Measurements from ENCODE around the gene PAXX. TPM values are rescaled to one million over a fixed set of nuclear protein-coding genes. Genes with fewer than 3 reads are reported as not detected.

Gene PAXX
- total RNA-seq, 1 experiment from 2014 or later: 64.0 TPM

DNA sequence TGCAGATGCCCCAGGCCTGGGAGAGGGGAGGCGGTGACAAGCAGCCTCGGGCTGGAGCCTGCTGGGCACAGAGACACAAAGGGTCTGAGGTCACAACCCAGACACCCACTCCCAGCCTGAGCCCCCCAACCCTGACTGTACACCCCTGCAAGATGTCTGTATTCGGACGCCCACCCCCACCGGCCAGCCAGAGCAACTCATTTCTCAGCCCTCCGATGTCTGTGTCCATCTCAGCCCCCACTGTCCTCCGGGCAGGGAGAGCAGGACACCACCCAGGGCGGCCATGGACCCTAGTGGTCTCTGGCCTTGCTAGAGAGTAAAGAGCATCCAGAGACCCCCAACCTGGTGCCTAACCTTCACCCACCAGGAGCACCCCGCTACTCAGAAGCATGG lies 36.3 kb upstream of the PAXX start:
- Histone ChIP-seq H3K36me3 (ENCODE audit: control insufficient read depth, insufficient read depth, low read length) (no peaks in the 10 kb centered on the region), H3K9me3 (ENCODE audit: control insufficient read depth, insufficient read depth, low read depth, low read length) (no peaks in the 10 kb centered on the region), H3K4me3 (ENCODE audit: low read depth in 2 of 2, low read length in 2 of 2) (no peak overlapping the region), H3K27ac (ENCODE audit: low read length) (no peak overlapping the region), H3K4me1 (ENCODE audit: control insufficient read depth, insufficient read depth, low read length) (peaks cover under 1% of the 10 kb centered on the region; the same call in 1 of the 2 replicates), H3K27me3 (ENCODE audit: control insufficient read depth, insufficient read depth, low read length) (no peaks in the 10 kb centered on the region)
- DNase-seq (ENCODE audit: low read depth, low spot score) (no peak), ATAC-seq (no peak)
- BruUV-seq (replicated peaks): no TSS peak
- ChIA-PET POLR2A (no interaction called here), CTCF (no interaction called here)
- intact Hi-C loops (cut with micrococcal nuclease; ENCODE audit: unreplicated experiment): no loop called here
- in situ Hi-C loops (cut with HindIII; ENCODE audit: low pct_unique_long_range_greater_than_20kb, low sequenced_read_pairs): no loop called here
- TF ChIP-seq, protein P1, sequence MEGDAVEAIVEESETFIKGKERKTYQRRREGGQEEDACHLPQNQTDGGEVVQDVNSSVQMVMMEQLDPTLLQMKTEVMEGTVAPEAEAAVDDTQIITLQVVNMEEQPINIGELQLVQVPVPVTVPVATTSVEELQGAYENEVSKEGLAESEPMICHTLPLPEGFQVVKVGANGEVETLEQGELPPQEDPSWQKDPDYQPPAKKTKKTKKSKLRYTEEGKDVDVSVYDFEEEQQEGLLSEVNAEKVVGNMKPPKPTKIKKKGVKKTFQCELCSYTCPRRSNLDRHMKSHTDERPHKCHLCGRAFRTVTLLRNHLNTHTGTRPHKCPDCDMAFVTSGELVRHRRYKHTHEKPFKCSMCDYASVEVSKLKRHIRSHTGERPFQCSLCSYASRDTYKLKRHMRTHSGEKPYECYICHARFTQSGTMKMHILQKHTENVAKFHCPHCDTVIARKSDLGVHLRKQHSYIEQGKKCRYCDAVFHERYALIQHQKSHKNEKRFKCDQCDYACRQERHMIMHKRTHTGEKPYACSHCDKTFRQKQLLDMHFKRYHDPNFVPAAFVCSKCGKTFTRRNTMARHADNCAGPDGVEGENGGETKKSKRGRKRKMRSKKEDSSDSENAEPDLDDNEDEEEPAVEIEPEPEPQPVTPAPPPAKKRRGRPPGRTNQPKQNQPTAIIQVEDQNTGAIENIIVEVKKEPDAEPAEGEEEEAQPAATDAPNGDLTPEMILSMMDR (IDR thresholded peaks at IDR 0.05): no peak
- TF ChIP-seq TCF7L2 (IDR thresholded peaks at IDR 0.05; ENCODE audit: low read depth, low read length) (no peak), POLR2AphosphoS5 (IDR thresholded peaks at IDR 0.05; ENCODE audit: low read depth, low read length) (no peak), SIN3A (IDR thresholded peaks at IDR 0.05; ENCODE audit: borderline replicate concordance, insufficient read depth, low read depth, low read length) (no peak)
- TF ChIP-seq, protein P2, sequence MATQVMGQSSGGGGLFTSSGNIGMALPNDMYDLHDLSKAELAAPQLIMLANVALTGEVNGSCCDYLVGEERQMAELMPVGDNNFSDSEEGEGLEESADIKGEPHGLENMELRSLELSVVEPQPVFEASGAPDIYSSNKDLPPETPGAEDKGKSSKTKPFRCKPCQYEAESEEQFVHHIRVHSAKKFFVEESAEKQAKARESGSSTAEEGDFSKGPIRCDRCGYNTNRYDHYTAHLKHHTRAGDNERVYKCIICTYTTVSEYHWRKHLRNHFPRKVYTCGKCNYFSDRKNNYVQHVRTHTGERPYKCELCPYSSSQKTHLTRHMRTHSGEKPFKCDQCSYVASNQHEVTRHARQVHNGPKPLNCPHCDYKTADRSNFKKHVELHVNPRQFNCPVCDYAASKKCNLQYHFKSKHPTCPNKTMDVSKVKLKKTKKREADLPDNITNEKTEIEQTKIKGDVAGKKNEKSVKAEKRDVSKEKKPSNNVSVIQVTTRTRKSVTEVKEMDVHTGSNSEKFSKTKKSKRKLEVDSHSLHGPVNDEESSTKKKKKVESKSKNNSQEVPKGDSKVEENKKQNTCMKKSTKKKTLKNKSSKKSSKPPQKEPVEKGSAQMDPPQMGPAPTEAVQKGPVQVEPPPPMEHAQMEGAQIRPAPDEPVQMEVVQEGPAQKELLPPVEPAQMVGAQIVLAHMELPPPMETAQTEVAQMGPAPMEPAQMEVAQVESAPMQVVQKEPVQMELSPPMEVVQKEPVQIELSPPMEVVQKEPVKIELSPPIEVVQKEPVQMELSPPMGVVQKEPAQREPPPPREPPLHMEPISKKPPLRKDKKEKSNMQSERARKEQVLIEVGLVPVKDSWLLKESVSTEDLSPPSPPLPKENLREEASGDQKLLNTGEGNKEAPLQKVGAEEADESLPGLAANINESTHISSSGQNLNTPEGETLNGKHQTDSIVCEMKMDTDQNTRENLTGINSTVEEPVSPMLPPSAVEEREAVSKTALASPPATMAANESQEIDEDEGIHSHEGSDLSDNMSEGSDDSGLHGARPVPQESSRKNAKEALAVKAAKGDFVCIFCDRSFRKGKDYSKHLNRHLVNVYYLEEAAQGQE (IDR thresholded peaks at IDR 0.05; ENCODE audit: insufficient read depth in 1 of 2, low read depth in 2 of 2, low read length in 1 of 2): no peak

- Histone ChIP-seq H3K4me3 (ENCODE audit: low read depth in 2 of 2, low read length in 2 of 2) (no peak overlapping the region), H3K36me3 (ENCODE audit: control insufficient read depth, insufficient read depth, low read length) (no peaks in the 10 kb centered on the region), H3K4me1 (ENCODE audit: control insufficient read depth, insufficient read depth, low read length) (no peaks in the 10 kb centered on the region), H3K27ac (ENCODE audit: low read length) (no peak overlapping the region), H3K27me3 (ENCODE audit: control insufficient read depth, insufficient read depth, low read length) (no peaks in the 10 kb centered on the region), H3K9me3 (ENCODE audit: control insufficient read depth, insufficient read depth, low read depth, low read length) (no peaks in the 10 kb centered on the region)
- DNase-seq (ENCODE audit: low read depth, low spot score) (no peak), ATAC-seq (no peak)
- intact Hi-C loops (cut with micrococcal nuclease; ENCODE audit: unreplicated experiment) (no loop called here), in situ Hi-C loops (cut with HindIII; ENCODE audit: low pct_unique_long_range_greater_than_20kb, low sequenced_read_pairs) (no loop called here)
- TF ChIP-seq TCF7L2 (IDR thresholded peaks at IDR 0.05; ENCODE audit: low read depth, low read length) (no peak), POLR2AphosphoS5 (IDR thresholded peaks at IDR 0.05; ENCODE audit: low read depth, low read length) (no peak), SIN3A (IDR thresholded peaks at IDR 0.05; ENCODE audit: borderline replicate concordance, insufficient read depth, low read depth, low read length) (no peak)
- TF ChIP-seq, protein P2 (IDR thresholded peaks at IDR 0.05; ENCODE audit: insufficient read depth in 1 of 2, low read depth in 2 of 2, low read length in 1 of 2): no peak
- TF ChIP-seq, protein P1 (IDR thresholded peaks at IDR 0.05): no peak
- POLR2A ChIA-PET: no interaction called here
- CTCF ChIA-PET: no interaction called here
- BruUV-seq (replicated peaks): no TSS peak
Observed at GRCh38 chr9:136956604-136957003, 35.6 kb upstream of the PAXX start.

Data from Panc1 (cell line).